ENCODE results near the gene FOSL1. TPM values are rescaled to one million over a fixed set of nuclear protein-coding genes. Genes with fewer than 3 reads are reported as not detected.
A peak's percentile ranks its signal among the peaks of the same experiment; 100 is the strongest.

The FOSL1 gene
- total and polyA plus RNA-seq, 2 of the 13 experiments (the other 11 are each of a cell fraction or from before 2014, with no cell fraction given): 4.0 to 4.1 TPM

GRCh38 chr11:65873318-65874156 lies 26.7 kb downstream of the FOSL1 start (continued):
- TF ChIP-seq LBX2 (CRISPR knock-in tag; IDR thresholded peaks at IDR 0.05; ENCODE audit: borderline replicate concordance) (0 out of 2 replicates have a peak, but pooled peaks have one; percentile 9), SNAI1 (CRISPR knock-in tag; IDR thresholded peaks at IDR 0.05; ENCODE audit: borderline replicate concordance) (0 out of 2 replicates have a peak, but pooled peaks have one; percentile 52), ZNF746 (CRISPR knock-in tag; IDR thresholded peaks at IDR 0.05) (peak; percentile 68; the same call in 1 of the 2 replicates), NFYB (CRISPR knock-in tag; IDR thresholded peaks at IDR 0.05) (no peak), EEA1 (CRISPR knock-in tag; IDR thresholded peaks at IDR 0.05; ENCODE audit: borderline replicate concordance) (peak; percentile 67; the same call in 1 of the 2 replicates), MXD4 (CRISPR knock-in tag; IDR thresholded peaks at IDR 0.05) (0 out of 2 replicates have a peak, but pooled peaks have one; percentile 58), ZBTB21 (CRISPR knock-in tag; IDR thresholded peaks at IDR 0.05) (no peak), ZNF263 (CRISPR knock-in tag; IDR thresholded peaks at IDR 0.05) (no peak), RORA (CRISPR knock-in tag; IDR thresholded peaks at IDR 0.05) (no peak), EZH2 (conservative IDR thresholded peaks at IDR 0.05; ENCODE audit: low read depth, low read length) (no peak), ZNF609 (CRISPR knock-in tag; IDR thresholded peaks at IDR 0.05; ENCODE audit: borderline replicate concordance) (no peak), IKZF5 (CRISPR knock-in tag; IDR thresholded peaks at IDR 0.05) (no peak), ZNF761 (CRISPR knock-in tag; conservative IDR thresholded peaks at IDR 0.05) (no peak), ZFP90 (CRISPR knock-in tag; IDR thresholded peaks at IDR 0.05; ENCODE audit: borderline replicate concordance) (no peak)
- TF ChIP-seq, protein P1, sequence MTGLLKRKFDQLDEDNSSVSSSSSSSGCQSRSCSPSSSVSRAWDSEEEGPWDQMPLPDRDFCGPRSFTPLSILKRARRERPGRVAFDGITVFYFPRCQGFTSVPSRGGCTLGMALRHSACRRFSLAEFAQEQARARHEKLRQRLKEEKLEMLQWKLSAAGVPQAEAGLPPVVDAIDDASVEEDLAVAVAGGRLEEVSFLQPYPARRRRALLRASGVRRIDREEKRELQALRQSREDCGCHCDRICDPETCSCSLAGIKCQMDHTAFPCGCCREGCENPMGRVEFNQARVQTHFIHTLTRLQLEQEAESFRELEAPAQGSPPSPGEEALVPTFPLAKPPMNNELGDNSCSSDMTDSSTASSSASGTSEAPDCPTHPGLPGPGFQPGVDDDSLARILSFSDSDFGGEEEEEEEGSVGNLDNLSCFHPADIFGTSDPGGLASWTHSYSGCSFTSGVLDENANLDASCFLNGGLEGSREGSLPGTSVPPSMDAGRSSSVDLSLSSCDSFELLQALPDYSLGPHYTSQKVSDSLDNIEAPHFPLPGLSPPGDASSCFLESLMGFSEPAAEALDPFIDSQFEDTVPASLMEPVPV (CRISPR knock-in tag; IDR thresholded peaks at IDR 0.05): peak; percentile 70; the same call in 1 of the 2 replicates
- TF ChIP-seq, protein P2, sequence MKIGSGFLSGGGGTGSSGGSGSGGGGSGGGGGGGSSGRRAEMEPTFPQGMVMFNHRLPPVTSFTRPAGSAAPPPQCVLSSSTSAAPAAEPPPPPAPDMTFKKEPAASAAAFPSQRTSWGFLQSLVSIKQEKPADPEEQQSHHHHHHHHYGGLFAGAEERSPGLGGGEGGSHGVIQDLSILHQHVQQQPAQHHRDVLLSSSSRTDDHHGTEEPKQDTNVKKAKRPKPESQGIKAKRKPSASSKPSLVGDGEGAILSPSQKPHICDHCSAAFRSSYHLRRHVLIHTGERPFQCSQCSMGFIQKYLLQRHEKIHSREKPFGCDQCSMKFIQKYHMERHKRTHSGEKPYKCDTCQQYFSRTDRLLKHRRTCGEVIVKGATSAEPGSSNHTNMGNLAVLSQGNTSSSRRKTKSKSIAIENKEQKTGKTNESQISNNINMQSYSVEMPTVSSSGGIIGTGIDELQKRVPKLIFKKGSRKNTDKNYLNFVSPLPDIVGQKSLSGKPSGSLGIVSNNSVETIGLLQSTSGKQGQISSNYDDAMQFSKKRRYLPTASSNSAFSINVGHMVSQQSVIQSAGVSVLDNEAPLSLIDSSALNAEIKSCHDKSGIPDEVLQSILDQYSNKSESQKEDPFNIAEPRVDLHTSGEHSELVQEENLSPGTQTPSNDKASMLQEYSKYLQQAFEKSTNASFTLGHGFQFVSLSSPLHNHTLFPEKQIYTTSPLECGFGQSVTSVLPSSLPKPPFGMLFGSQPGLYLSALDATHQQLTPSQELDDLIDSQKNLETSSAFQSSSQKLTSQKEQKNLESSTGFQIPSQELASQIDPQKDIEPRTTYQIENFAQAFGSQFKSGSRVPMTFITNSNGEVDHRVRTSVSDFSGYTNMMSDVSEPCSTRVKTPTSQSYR (CRISPR knock-in tag; IDR thresholded peaks at IDR 0.05; ENCODE audit: borderline replicate concordance): no peak
